HG02981 (cell line): ENCODE results near the gene CDCP1.

Experiments used
- ATAC-seq: cut with Tn5 transposase; IDR thresholded peaks from one replicate; pipeline ENCODE4 v1.9.1; 2021; ENCODE audit warnings: mild to moderate bottlenecking, moderate library complexity; ENCODE audit not compliant: unreplicated experiment

Gene CDCP1

GRCh38 chr3:45139372-45140140 lies 6.6 kb downstream of the CDCP1 start:
- no peak for ATAC-seq

- no peak for ATAC-seq
These were observed 8.5 kb downstream of the CDCP1 start for GRCh38 chr3:45137656-45138181.

DNA sequence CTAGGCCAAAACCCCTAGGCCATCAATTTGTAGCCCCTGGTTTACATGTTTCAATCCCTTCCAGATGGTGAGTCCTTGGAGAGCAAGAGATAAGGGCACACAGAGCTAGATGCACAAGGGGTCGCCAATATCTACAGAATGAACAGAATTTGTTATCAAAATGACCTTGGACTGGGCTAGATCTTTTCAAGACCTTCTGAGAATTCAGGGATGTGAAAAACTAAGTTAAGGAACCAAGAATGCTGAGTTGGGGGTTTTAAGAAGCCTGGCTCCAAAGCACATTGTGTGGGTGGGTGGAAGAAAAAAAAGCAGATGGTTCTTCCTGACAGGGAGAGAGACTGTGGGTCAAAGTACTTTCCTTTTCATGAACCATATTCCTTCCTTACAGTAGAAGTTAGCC lies 10.2 kb downstream of the CDCP1 start:
- no peak for ATAC-seq

- ATAC-seq = no peak
These were observed 11.2 kb downstream of the CDCP1 start for GRCh38 chr3:45134758-45135521.

GRCh38 chr3:45132568-45133211 lies 13.5 kb downstream of the CDCP1 start:
- ATAC-seq = no peak

- ATAC-seq = no peak
These were observed 15.0 kb downstream of the CDCP1 start for GRCh38 chr3:45131201-45131600.

DNA sequence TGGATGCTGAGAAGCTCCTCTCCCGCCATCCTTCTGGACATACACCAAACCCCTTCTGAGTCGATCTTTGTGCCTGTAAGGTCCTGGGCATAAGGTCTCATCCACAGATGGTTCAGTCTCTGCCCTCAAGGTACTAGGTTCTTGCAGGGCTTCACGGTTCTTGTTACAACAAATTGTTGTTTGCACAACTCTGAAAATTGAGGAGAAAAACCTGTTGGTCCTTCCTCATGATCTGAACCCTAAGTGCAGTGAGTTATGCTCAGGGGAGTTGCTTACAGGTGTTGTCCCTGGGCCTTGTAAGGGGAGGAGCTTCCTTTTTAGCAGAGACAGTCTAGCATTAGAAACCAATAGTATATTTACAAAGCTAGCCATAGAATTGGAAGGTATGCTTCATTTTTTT lies 15.7 kb downstream of the CDCP1 start:
- ATAC-seq = no peak

DNA sequence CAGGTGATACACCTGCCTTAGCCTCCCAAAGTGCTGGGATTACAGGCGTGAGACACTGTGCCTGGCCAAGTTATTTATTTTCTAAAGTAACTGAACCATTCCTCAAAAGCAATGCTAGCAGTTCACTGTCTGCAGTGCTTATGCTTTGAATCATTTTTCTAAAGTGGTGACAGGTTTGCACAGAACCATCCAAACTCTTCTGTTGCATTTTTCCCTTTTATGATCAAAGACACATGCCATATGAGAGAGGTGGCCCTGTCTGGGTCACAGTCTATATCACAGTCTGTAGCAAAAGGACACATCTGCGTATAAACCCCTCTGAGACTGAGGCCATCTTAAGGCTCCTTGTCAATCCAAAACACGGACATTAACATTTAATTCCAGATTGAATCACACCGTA lies 17.2 kb downstream of the CDCP1 start:
- no peak for ATAC-seq

DNA sequence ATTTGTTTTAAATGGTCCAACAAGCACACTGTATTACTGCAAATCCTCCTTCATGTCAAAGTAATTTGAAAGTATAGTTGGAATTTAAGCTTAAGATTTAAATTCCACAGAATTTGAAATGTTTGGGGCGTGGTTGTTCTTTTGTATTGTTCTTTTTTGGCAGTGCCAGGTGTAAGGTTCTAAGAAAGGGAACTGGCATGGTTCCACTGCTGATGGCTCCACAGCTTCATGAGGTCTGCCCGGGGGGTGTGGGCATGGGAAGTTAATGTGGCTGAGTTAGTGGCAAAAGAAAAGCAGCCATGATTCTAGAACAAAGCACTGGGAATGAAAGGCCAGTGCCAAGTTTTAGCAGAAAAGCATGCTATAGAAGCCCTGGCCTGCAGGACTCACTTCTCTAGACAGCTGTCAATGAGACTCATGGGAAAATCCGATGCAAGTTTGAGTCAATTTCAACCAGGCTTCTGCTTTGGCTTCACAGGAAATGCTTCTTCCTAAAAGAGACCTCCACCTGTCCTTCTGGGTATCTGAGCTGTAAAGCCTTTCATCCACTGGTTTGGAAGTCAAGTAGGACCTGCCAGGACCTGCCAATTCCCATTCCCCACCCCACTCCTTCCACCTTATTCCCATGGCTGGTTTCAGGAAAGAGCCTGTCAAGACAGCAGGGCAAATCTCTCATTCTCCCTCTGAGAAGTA lies 18.9 kb downstream of the CDCP1 start:
- ATAC-seq = no peak

DNA sequence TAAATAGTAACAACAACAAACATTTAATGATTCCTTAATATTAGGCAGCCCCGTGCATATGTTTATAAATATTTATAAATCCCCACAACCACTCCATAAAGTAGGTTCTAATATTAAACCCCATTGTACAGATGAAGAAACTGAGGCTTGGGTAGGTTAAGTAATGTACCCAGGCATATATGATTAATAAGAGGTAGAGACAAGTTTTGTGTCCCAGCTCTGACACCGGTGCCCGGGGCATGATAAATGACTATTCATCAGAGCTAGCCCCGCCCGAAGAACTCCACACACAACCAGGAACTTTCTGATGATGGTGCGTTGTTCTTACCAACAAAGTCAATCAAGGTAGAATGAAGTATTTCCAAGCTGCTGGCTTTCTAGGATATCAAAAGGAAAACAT lies 19.4 kb downstream of the CDCP1 start:
- no peak for ATAC-seq

- ATAC-seq = no peak
These were observed 20.6 kb downstream of the CDCP1 start for GRCh38 chr3:45125550-45126026.

- ATAC-seq = no peak
These were observed 21.2 kb downstream of the CDCP1 start for GRCh38 chr3:45124956-45125355.

DNA sequence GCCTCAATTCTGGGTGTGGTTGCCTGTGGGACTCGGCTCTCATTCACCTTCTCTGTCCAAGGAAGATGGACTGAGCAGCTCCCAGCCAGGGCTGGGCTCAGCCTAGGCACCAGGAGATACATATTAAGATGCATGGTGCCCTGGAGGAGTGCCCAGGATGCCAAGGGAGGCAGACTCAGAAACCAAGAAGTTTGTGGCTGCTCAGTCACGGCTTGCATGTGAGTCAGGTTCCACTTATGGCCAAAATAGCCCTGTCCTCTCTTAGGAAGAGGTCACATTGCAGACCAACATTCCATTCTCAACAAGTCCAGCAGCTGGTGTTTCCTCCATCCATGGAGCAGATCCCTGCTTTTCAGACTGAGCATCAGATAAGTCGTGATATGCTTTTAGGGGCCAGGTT lies 21.8 kb downstream of the CDCP1 start:
- ATAC-seq = no peak

GRCh38 chr3:45123581-45124269 lies 22.5 kb downstream of the CDCP1 start:
- ATAC-seq = no peak

- ATAC-seq = peak; percentile 75
These were observed 23.1 kb downstream of the CDCP1 start for GRCh38 chr3:45123030-45123429.

DNA sequence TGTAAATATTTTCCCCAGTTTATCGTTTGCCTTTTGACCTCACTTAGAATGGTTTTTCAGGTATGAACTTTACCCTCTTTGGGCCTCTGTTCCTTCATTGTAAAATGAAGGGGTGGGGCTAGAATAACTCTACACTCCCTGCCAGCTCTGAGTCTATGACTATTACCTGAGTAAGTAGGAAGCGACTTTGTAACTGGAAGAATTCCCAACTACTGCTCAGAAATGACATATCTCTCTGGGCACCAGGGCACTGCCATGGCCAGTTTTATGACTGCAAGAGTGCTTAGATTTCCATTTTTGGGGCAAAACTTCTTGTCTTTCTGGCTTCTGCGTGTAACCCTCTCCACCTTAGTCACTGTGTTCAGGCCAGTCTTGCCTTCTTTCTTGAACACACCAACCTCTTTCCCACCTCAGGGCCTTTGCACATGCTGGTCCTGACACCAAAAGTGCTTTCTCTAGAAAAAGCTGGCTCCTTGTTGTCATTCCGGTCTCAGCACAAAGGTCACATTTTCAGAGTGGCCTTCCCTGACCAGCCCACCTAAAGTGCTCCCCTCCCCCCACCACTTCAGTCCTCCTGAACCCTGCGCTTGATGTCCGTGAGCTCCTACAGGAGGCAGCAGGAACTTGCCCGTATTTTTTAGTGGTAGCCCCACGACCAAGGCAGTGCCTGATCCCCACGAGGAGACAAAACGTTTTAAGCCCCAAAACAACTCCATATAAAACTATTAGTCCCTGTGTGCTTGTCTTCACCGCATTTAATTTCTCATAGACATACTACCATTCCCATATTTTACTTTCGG lies 25.6 kb downstream of the CDCP1 start:
- ATAC-seq = no peak

- no peak for ATAC-seq
These were observed 26.3 kb downstream of the CDCP1 start for GRCh38 chr3:45119824-45120358.

DNA sequence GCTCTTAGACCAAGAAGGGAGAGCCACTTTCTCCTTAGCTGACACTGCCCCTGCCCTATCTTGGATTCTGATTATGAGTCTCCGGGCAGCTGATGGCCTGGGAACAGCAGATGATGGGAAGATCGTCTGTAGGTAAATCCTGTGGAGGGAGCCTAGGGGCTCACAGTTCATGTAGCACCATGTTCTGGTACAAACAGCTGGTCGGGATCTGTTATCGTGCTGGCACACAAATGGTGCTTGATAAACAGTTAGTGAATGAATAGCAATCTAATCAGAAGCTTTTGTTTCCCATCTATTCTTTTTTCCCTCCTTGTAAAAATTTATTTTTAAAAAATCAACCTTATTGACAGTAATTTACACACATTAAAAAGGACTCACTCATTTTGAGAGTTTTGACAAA lies 26.8 kb downstream of the CDCP1 start:
- no peak for ATAC-seq

- ATAC-seq = no peak
These were observed 27.5 kb downstream of the CDCP1 start for GRCh38 chr3:45118615-45119071.
